Neural cell (in vitro differentiated cells): ENCODE measurements around the gene ADCY2. TPM values are rescaled to one million over a fixed set of nuclear protein-coding genes. Genes with fewer than 3 reads are reported as not detected.

Experiments
- H2AFZ ChIP-seq: fragments of 200-600, 300-800 bp; sonication (generic), shearing (Covaris generic); 2 replicates; pipeline ENCODE4 v1.6.0; 2014; ENCODE audit warnings: low read depth, mild to moderate bottlenecking, antibody characterized with exemption, low read length, moderate library complexity
- H3F3A ChIP-seq: fragments of 200-600 bp; shearing (Covaris generic); 2 replicates; pipeline ENCODE4 v1.6.1; 2016; ENCODE audit warnings: mild to moderate bottlenecking, moderate library complexity, mixed read lengths, antibody characterized with exemption, low read length; ENCODE audit not compliant: insufficient read depth, poor library complexity, severe bottlenecking
- H3K27ac ChIP-seq: fragments of 200-600, 300-800 bp; sonication (generic), shearing (Covaris generic); 2 replicates; pipeline ENCODE4 v1.5.1; 2014; ENCODE audit warnings: mild to moderate bottlenecking, low read length, moderate library complexity
- H3K27me3 ChIP-seq: fragments of 300-800, 200-600 bp; sonication (generic), shearing (Covaris generic); 2 replicates; pipeline ENCODE4 v1.6.0; 2014; ENCODE audit warnings: mild to moderate bottlenecking, low read depth, low read length, moderate library complexity; ENCODE audit not compliant: insufficient read depth
- H3K36me3 ChIP-seq: fragments of 300-800, 200-600 bp; sonication (generic), shearing (Covaris generic); 2 replicates; pipeline ENCODE4 v1.5.1; 2014; ENCODE audit warnings: mild to moderate bottlenecking, antibody characterized with exemption, low read length, moderate library complexity; ENCODE audit not compliant: insufficient read depth
- H3K4me2 ChIP-seq: fragments of 300-800, 200-600 bp; sonication (generic), shearing (Covaris generic); 2 replicates; pipeline ENCODE4 v1.6.0; 2014; ENCODE audit warnings: mild to moderate bottlenecking, low read length
- H3K4me3 ChIP-seq: fragments of 300-800, 200-600 bp; sonication (generic), shearing (Covaris generic); 2 replicates; pipeline ENCODE4 v1.5.1; 2014; ENCODE audit warnings: mild to moderate bottlenecking, low read length, moderate library complexity
- H3K79me2 ChIP-seq: fragments of 200-600 bp; shearing (Covaris generic); replicated peaks from 2 replicates; pipeline ENCODE4 v1.6.0; 2014; ENCODE audit warnings: mild to moderate bottlenecking, low read length, moderate library complexity; ENCODE audit not compliant: insufficient read depth
- H3K9ac ChIP-seq: fragments of 300-800, 200-600 bp; sonication (generic), shearing (Covaris generic); 2 replicates; pipeline ENCODE4 v1.6.1; 2016; ENCODE audit warnings: mild to moderate bottlenecking, low read length, mixed read lengths
- H3K9me2 ChIP-seq: fragments of 200-600 bp; shearing (Covaris generic); 2 replicates; pipeline ENCODE4 v1.6.1; 2016; ENCODE audit warnings: mild to moderate bottlenecking, low read length, mixed read lengths; ENCODE audit not compliant: insufficient read depth
- H3K9me3 ChIP-seq: fragments of 200-600, 300-800 bp; sonication (generic), shearing (Covaris generic); 2 replicates; pipeline ENCODE4 v1.6.1; 2016; ENCODE audit warnings: mild to moderate bottlenecking, mixed run types, low read length, moderate library complexity, mixed read lengths
- H4K20me1 ChIP-seq: fragments of 200-600 bp; shearing (Covaris generic); 2 replicates; pipeline ENCODE4 v1.6.1; 2016; ENCODE audit warnings: mild to moderate bottlenecking, mixed run types; ENCODE audit not compliant: insufficient read depth
- CTCF ChIP-seq: fragments of 450-650 bp; IDR thresholded peaks from 2 replicates; pipeline ENCODE4 v1.5.1; 2014; ENCODE audit warnings: antibody characterized with exemption, mild to moderate bottlenecking, moderate library complexity; ENCODE audit not compliant: poor library complexity, severe bottlenecking
- EP300 ChIP-seq: fragments of 450-650 bp; conservative IDR thresholded peaks from 2 replicates; pipeline ENCODE4 v1.6.1; 2014; ENCODE audit warnings: antibody characterized with exemption, mild to moderate bottlenecking, moderate library complexity; ENCODE audit not compliant: poor library complexity, severe bottlenecking
- EZH2 ChIP-seq: fragments of 200-600, 300-800 bp; shearing (Covaris generic), sonication (generic); IDR thresholded peaks from 2 replicates; pipeline ENCODE4 v1.6.1; 2014; ENCODE audit warnings: antibody characterized with exemption, low read length, borderline replicate concordance, mild to moderate bottlenecking; ENCODE audit not compliant: insufficient read depth, poor library complexity, severe bottlenecking
- MXI1 ChIP-seq: fragments of 450-650 bp; conservative IDR thresholded peaks from 2 replicates; pipeline ENCODE4 v1.6.1; 2014; ENCODE audit warnings: antibody characterized with exemption, mild to moderate bottlenecking; ENCODE audit not compliant: poor library complexity, severe bottlenecking
- POLR2AphosphoS5 ChIP-seq: IDR thresholded peaks from 2 replicates; pipeline ENCODE4 v1.6.1; 2012
- RAD21 ChIP-seq: fragments of 450-650 bp; conservative IDR thresholded peaks from 2 replicates; pipeline ENCODE4 v1.6.1; 2014; ENCODE audit warnings: antibody characterized with exemption, mild to moderate bottlenecking, moderate library complexity
- REST ChIP-seq: IDR thresholded peaks from 2 replicates; pipeline ENCODE4 v1.6.1; 2012; ENCODE audit warnings: borderline replicate concordance
- SMC3 ChIP-seq: fragments of 450-650 bp; conservative IDR thresholded peaks from 2 replicates; pipeline ENCODE4 v1.6.1; 2014; ENCODE audit warnings: antibody characterized with exemption, mild to moderate bottlenecking, moderate library complexity; ENCODE audit not compliant: poor library complexity
- TAF1 ChIP-seq: IDR thresholded peaks from 2 replicates; pipeline ENCODE4 v1.6.1; 2012; ENCODE audit warnings: low read depth
- polyA plus RNA-seq: library from polyadenylated mRNA; depleted of rRNA; stranded (reverse); fragments of >200 nt; gene quantifications from 2 replicates; pipeline ENCODE4 v1.2.3, GENCODE V29; 2014

ADCY2 gene
- polyA plus RNA-seq, 1 donor from 2014 or later: 1.9 TPM

GRCh38 chr5:7622498-7622897 lies 226.6 kb downstream of the ADCY2 start:
- H3K79me2 ChIP-seq: no peaks in the 10 kb centered on the region
- no peak overlapping the region for H3K4me3 ChIP-seq
- no peak overlapping the region for H3K27ac ChIP-seq
- TF ChIP-seq EP300: no peak
- TF ChIP-seq REST: no peak
- H3F3A ChIP-seq: no peaks in the 10 kb centered on the region
- H3K36me3 ChIP-seq: no peaks in the 10 kb centered on the region
- H3K9me2 ChIP-seq: no peaks in the 10 kb centered on the region
- no peak overlapping the region for H3K4me2 ChIP-seq
- H2AFZ ChIP-seq: no peak overlapping the region
- H3K27me3 ChIP-seq: no peaks in the 10 kb centered on the region
- no peaks in the 10 kb centered on the region for H4K20me1 ChIP-seq
- H3K9ac ChIP-seq: no peak overlapping the region
- no peaks in the 10 kb centered on the region for H3K9me3 ChIP-seq

- TF ChIP-seq REST (no peak), TAF1 (no peak)
- H3K79me2 ChIP-seq: no peaks in the 10 kb centered on the region
- no peak overlapping the region for H3K4me2 ChIP-seq
- H3K27me3 ChIP-seq: no peaks in the 10 kb centered on the region
- no peaks in the 10 kb centered on the region for H4K20me1 ChIP-seq
- H3K36me3 ChIP-seq: no peaks in the 10 kb centered on the region
- H3K27ac ChIP-seq: no peak overlapping the region
- no peak overlapping the region for H3K9ac ChIP-seq
- no peak overlapping the region for H2AFZ ChIP-seq
- H3K4me3 ChIP-seq: no peak overlapping the region
- H3K9me3 ChIP-seq: no peaks in the 10 kb centered on the region
- no peaks in the 10 kb centered on the region for H3K9me2 ChIP-seq
- H3F3A ChIP-seq: no peaks in the 10 kb centered on the region
These were observed 229.8 kb downstream of the ADCY2 start for GRCh38 chr5:7625740-7626139.

- no peak for TF ChIP-seq RAD21
- TF ChIP-seq MXI1: no peak
- no peak for TF ChIP-seq SMC3
- no peak for TF ChIP-seq TAF1
- no peak for TF ChIP-seq EP300
- TF ChIP-seq CTCF: no peak
- TF ChIP-seq REST: no peak
- no peak for TF ChIP-seq EZH2
- no peak for TF ChIP-seq POLR2AphosphoS5
- no peaks in the 10 kb centered on the region for H3K9me3 ChIP-seq
- no peaks in the 10 kb centered on the region for H3K36me3 ChIP-seq
- no peak overlapping the region for H2AFZ ChIP-seq
- no peak overlapping the region for H3K9ac ChIP-seq
- no peaks in the 10 kb centered on the region for H4K20me1 ChIP-seq
- no peak overlapping the region for H3K4me2 ChIP-seq
- no peak overlapping the region for H3K27ac ChIP-seq
- H3K9me2 ChIP-seq: no peaks in the 10 kb centered on the region
- H3K27me3 ChIP-seq: no peaks in the 10 kb centered on the region
- no peaks in the 10 kb centered on the region for H3K79me2 ChIP-seq
- no peaks in the 10 kb centered on the region for H3F3A ChIP-seq
- H3K4me3 ChIP-seq: no peak overlapping the region
These were observed 232.3 kb downstream of the ADCY2 start for GRCh38 chr5:7628248-7628647.
